ENCODE results near the gene ARHGAP42.

Gene ARHGAP42

DNA sequence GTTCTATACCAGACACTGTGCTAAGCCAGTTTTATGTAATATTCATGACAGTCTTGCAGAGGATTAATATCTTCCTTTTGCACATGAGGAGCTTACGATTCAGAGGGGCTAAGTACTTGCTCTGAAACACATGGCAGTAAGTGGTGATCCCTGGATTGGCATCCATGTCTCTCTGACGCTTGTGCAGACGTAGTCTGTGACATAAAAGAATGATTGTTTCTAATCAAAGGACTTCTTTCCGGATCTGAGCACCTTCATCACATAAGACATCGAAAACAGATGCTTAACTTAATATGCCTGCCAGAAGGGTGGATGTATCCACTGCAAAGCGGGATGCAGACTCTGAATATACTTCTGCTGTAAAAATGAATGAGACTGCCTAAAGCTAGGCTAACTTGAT, 74.8 kb downstream of the ARHGAP42 start:
- no peak for DNase-seq

- no peak for DNase-seq
Measured at GRCh38 chr11:100766764-100767163, 79.7 kb downstream of the ARHGAP42 start.

- no peak for DNase-seq
Measured at GRCh38 chr11:100769165-100769564, 82.1 kb downstream of the ARHGAP42 start.

DNA sequence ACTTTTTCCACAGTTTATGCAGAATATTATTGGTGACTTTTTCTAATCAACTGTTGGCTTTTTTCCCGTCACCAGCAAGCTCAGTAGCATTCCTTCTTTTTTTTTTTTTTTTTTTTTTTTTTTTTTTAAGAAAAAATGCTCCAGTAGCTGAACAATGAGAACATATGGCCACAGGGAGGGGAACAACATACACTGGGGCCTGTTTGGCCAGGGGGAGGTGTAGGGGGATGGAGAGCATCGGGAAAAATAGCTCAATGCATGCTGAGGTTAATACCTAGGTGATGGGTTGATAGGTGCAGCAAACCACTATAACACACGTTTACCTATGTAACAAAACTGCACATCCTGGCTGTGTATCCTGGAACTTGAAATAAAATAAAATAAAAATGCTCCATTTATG, 82.5 kb downstream of the ARHGAP42 start:
- no peak for DNase-seq

DNA sequence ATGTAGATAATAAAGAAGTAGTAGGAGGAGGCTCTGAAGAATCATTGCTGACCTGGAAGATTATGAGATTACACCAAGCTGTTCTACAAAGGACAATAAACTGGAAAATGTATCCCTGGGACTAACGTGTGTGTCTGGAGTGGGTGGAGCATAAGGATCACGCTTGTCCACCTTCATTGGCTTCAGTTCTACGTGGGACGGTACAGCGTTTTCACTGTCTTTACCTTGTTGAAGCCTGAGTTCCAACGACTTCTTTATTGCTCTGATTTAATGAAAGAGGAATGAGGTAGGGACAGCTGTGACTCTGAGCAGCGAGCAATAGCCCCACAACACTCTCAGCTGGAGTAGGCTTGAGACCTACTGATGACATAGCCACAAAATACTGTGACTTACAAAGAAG, 87.0 kb downstream of the ARHGAP42 start:
- no peak for DNase-seq

- DNase-seq, result no peak
Measured at GRCh38 chr11:100774859-100775258, 87.8 kb downstream of the ARHGAP42 start.

- no peak for DNase-seq
Measured at GRCh38 chr11:100776212-100776896, 89.3 kb downstream of the ARHGAP42 start.

- no peak for DNase-seq
Measured at GRCh38 chr11:100777103-100777502, 90.0 kb downstream of the ARHGAP42 start.

DNA sequence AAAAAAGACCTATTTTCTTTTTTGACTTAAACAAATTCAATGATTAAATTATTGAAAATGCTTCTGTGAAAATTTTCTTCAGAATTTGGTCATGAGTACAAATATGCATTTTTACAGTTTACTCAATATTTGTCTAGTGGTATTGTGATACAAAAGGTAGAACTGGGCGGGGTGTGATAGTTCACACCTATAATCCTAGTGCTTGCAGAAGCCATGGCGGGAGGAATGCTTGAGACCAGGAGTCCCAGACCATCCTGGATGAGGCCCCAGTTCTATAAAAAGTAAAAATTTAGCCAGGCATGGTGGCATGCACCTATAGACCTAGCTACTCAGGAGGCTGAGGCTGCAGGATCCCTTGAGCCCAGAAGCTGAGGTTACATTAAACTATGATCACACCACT, 90.6 kb downstream of the ARHGAP42 start:
- DNase-seq, result no peak

GRCh38 chr11:100778166-100778785, 91.2 kb downstream of the ARHGAP42 start:
- DNase-seq, result no peak

GRCh38 chr11:100780470-100780869, 93.4 kb downstream of the ARHGAP42 start:
- DNase-seq, result no peak

GRCh38 chr11:100785148-100785983, 98.3 kb downstream of the ARHGAP42 start:
- DNase-seq, result no peak

DNA sequence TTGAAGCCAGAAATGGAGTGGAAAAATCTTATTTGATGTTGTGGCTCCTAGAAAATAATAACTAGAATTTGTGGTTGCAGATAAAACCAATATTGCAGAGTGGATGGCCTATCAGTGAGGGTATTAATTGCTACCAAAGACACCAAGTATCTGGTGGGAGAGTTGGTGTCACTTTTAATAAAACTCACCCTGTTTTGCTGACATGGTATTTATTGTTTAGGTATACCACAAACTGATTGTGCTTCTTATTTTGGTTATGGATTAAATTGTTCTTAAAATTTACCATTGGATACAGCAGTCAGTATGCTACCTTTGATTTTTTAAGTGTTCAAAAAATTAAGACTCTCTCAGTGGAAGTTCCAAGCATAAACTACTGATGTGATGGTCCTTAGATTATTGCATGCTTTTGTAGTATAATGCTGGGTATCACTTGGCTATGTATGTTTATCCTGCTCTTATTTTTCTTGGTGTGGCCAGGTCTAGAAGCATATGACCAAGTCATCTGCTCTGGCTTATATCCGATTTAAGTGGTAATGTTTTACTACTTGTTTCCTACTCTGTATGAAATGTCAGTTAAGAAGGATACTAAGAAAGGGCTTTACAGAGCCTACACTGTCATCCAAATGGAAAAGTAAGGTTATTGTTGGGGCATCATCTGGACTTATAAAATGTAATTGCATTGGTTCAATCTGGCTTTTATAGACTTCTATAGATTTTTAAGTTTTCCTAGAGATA, 101.6 kb downstream of the ARHGAP42 start:
- no peak for DNase-seq

GRCh38 chr11:100789500-100789899, 102.4 kb downstream of the ARHGAP42 start:
- DNase-seq, result no peak

GRCh38 chr11:100790073-100790472, 103.0 kb downstream of the ARHGAP42 start:
- no peak for DNase-seq

- no peak for DNase-seq
Measured at GRCh38 chr11:100791103-100791502, 104.0 kb downstream of the ARHGAP42 start.

DNA sequence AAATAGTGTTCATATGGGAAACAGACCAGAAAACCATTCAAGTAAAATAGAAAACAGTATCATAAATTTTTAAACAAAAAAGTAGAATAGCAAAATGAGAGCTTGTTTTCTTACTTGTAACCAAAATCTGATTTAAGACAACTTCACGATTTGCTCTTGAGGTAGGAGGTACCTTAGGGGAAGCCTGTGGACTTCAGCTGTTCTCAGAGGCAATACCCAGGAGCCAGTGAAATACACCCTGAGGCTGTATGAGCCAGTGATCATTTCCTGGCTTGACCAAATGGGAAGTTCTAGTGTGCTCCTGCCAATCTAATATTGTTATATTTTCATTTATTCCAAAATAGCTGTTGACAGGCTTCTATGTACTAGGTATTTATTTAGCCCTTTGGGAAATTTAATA, 104.8 kb downstream of the ARHGAP42 start:
- no peak for DNase-seq

DNA sequence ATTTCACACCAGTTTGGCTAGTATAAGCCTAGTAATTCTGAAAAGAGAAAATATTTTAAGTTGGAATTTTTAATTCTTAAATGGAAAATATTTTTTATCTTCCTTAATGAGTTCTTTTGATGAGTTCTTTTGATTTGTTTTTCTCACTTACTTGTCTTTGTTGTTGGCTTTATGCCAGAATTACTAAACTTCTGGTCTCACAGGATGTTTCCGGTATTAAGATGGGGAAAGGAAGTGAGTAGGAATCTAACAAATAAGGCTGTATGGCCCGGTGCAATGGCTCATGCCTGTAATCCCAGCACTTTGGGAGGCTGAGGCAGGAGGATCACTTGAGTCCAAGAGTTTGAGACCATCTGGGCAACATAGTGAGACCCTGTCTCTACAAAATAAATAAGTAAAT, 106.4 kb downstream of the ARHGAP42 start:
- DNase-seq, result no peak

DNA sequence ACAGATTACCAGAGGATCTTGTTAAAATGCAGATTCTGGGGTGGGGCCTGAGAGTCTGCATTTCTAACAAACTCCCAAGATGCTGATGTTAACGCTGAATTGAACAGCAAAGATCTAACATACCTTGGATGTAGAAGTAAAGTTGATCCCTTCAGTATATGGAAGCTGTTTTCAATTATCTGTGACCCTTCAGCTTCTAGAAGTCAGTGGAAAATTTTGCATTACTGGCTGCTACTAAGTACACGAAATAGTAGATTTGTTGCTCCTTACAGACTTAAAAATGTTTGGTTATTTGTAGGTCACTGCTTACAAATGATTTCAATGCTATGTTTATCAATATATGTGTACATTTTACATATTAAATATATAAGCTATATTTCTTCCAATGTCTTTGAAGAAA, 107.4 kb downstream of the ARHGAP42 start:
- no peak for DNase-seq

DNA sequence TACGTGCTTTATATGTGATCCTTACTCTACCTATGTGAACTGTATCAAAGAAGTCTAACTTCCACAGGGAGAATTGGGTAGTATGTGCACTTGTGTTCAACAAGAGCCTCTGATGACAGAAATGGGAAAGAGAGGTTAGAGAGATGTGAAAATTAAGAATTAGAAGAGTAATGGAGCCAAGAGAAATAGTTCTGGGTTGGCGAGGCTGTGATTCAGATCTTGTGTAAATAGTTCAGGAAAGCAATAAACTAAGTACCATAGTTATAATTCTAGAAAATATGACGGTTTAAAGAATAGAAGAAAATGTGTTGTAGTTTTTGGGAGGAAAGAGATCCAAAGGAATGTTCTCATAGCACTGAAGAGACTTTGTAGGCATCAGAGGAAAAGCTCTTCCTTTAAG, 112.4 kb downstream of the ARHGAP42 start:
- no peak for DNase-seq

GRCh38 chr11:100800202-100800601, 113.1 kb downstream of the ARHGAP42 start:
- DNase-seq, result no peak

DNA sequence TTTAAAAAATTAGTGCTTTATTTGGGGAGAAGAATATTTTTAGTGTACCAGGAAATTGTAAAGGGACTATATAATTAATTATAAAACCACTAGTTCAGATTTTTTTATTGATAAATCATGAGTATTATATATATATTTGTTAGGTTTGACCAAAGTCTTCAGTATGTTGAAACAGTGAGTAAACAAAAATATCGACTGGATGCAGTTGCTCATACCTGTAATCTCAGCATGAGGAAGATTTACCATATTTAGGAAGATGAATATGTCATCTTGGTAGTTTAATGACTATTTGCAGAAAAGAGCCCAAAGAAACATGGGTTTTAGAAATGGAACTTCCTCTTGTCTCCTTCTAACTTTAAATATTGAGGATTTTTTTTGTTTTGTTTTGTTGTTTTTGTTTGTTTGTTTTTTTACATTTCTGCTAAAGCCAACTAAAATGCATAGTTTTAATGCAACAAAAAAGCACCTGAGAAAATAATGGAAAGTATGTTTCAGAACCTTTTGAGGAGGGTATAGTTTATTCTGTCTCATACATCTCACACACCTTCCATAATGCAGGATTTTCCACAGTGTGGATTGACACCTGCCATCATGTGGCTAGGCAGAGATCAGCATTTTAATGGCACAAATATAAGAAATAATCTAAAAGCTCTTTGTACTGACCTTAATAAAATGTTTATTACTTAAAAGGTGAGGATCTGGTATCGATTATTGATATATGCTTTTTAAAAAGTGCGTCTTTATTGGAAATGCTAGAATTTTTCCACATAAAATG, 114.3 kb downstream of the ARHGAP42 start:
- DNase-seq, result no peak
